HuH-7.5 (cell line): ENCODE measurements around the gene GM2A.
"Not testable (repeated sequence)": the region's sequence is repeated elsewhere in the genome, so short reads cannot be mapped to it uniquely, and the experiment has no call there.

ENCODE experiments used
- DNase-seq: peaks from one replicate; pipeline ENCODE4 v3.0.0; 2011; ENCODE audit warnings: low spot score

The GM2A gene

DNA sequence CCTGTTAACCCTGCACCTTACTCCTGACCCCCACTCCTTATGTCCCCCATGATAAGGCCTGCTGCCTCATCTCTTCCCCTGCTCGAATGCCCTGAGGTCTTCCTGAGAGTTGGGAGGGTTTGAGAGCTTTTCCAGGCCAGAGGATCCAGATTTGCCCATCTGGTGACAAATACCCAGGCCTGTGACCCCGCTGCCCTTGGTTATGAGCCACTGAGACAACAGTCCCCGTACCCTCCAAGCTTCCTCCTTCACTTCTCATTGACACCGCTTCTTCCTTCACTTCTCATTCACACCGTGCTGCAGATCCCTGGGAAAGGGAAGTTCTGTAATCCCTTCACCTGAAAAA, 593 bp downstream of the GM2A start:
- DNase-seq, result no peak

DNA sequence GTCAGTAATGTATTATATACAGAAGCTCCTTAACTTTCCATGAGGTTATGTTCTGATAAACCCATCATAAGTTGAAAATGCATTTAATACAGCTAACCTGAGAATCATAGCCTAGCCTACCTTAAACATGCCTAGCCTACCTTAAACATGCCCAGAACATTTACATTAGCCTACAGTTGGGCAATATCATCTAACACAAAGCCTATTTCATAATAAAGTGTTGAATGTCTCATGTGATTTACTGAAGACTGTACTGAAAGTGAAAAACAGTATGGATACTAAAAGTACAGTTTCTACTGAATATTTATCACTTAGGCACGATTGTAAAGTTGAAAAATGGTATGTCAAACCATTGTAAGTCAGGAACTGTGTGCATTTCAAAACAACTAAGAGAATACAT, 1.6 kb downstream of the GM2A start:
- no peak for DNase-seq

GRCh38 chr5:151254990-151255389, 2.0 kb downstream of the GM2A start:
- DNase-seq, result not testable (repeated sequence)

GRCh38 chr5:151255621-151256286, 2.8 kb downstream of the GM2A start:
- no peak for DNase-seq

- DNase-seq, result no peak
These were observed 4.8 kb downstream of the GM2A start for GRCh38 chr5:151257731-151258181.

GRCh38 chr5:151258201-151258611, 5.2 kb downstream of the GM2A start:
- DNase-seq, result no peak

DNA sequence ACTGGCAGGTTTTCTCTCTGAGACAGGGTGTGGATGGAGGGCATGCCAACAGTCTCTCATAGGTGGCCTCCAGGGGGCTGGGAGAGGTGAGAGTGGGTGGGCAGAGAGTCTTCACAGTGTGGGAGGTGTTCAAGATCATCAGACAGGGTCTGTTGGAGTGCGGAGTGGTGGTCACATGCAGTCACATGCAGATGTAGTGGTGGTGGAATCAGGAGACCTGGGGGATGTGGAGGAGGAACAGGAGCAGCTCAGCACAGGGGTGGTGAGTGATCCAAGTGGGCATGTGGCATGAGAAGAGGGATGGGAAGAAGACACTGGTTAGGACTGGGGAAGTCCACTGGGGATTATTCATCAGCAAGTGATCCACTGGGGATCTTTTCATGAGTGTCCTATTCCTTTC, 5.8 kb downstream of the GM2A start:
- no peak for DNase-seq

GRCh38 chr5:151259931-151260330, 6.9 kb downstream of the GM2A start:
- no peak for DNase-seq

GRCh38 chr5:151262532-151262931, 9.5 kb downstream of the GM2A start:
- no peak for DNase-seq

- no peak for DNase-seq
These were observed 11.1 kb downstream of the GM2A start for GRCh38 chr5:151264113-151264512.

- no peak for DNase-seq
These were observed 14.7 kb downstream of the GM2A start for GRCh38 chr5:151267491-151268260.

GRCh38 chr5:151270599-151270998, 17.6 kb downstream of the GM2A start:
- DNase-seq, result no peak

GRCh38 chr5:151271336-151271735, 18.4 kb downstream of the GM2A start:
- DNase-seq, result no peak

- no peak for DNase-seq
These were observed 21.7 kb downstream of the GM2A start for GRCh38 chr5:151274666-151275065.

GRCh38 chr5:151275803-151276202, 22.8 kb downstream of the GM2A start:
- DNase-seq, result no peak

GRCh38 chr5:151278845-151279244, 25.9 kb downstream of the GM2A start:
- DNase-seq, result no peak

DNA sequence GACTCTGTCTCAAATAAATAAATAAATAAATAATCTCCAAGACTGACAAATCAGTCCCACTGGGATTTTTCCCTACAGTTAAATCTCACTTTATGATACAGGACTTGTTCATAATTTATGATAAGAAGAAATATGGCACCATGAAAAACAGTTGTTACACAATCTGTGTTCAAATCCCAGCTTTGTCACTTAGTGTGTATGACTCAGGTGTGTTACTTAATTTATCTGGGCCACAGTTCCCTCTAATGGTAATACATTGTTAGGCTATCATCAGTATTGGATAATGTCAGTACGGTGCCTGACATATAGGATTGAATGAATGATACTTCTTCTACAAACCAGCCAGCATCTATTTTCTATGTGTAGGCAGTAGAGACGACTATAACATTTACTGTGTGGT, 27.5 kb downstream of the GM2A start:
- no peak for DNase-seq

GRCh38 chr5:151281001-151281639, 28.1 kb downstream of the GM2A start:
- DNase-seq, result no peak

GRCh38 chr5:151283120-151283825, 30.3 kb downstream of the GM2A start:
- no peak for DNase-seq

DNA sequence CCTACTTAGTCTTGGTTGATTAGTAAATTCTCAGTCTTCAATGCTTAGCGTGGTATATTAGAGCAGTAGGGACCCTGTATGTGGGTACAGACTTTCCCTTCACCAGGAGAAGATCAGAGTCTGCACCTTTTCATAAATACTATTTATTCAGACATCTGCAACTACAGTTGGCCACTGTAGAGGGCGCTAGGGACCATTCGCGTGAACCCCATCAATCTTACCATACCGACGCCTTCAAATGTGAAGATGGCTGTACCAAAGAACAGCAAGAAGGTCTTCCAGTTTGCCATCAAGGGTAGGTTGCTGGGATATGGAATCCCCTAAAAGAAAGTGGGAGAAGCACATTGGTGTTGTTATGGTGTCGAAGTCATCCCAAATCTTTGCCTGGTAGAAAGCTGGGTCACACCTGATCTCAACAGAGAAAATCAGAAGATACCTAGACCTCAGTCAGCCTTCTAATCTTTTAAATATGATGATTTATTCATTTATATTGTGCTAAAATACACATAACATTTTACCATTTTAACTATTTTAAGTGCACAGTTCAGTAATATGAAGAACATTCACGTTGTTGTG, 31.5 kb downstream of the GM2A start:
- DNase-seq, result no peak

DNA sequence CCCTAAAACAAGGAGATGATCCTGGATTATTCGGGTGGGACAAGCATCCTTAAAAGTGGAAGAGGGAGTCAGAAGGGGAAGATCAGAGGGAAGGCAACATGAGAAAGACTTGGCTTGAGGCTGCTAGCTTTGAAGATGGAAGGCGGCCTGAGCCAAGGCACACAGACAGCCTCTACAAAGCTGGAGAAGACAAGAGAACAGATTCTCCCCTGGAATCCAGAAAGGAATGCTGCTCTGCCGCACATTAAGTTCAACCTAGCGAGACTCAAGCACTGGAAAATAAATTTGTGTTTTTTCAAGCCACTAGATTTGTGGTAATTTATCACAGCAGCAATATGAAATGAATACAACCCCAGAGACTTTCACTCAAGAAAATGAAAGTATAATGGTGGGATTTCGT, 32.7 kb downstream of the GM2A start:
- DNase-seq, result no peak

DNA sequence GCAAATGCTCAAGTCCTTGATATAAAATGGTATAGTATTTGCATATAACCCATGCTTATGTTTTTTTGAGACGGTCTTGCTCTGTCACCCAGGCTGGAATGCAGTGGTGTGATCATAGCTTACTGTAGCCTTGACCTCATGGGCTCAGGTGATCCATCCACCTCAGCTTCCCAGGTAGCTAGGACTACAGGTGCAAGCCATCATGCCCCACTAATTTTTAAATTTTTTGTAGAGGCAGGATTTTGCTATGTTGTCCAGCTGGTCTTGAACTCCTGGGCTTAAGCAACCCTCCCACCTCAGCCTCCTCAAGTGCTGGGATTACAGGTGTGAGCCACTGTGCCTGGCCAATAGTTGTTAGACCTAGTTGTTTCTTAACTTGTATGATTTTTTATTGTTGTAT, 33.3 kb downstream of the GM2A start:
- DNase-seq, result no peak
